HG03439 (cell line): ENCODE results near the gene CFAP251.

Experiments
- ATAC-seq: cut with Tn5 transposase; IDR thresholded peaks from one replicate; pipeline ENCODE4 v1.9.1; 2021; ENCODE audit warnings: mild to moderate bottlenecking, moderate library complexity; ENCODE audit not compliant: unreplicated experiment

Gene CFAP251

DNA sequence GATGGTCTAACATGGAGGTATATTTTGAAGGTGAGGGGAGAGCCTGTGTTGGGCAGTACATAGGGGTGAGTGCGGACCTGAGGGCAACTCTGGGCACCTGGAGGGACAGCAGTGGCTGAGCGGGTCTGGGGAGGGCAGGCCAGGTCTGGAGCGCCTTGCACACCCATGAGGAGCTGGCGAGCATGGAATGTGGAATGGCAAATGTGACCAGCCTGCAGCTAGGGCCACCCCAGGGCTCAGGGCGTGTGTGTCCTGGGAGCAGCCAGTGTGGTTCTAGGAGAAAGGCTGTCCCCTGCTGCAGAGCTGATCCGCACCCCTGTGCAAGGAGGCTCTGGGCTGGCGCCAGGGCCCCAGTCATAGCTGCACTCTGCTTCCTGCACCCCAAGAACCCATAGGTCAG is 127.8 kb downstream of the CFAP251 start:
- ATAC-seq, result no peak

DNA sequence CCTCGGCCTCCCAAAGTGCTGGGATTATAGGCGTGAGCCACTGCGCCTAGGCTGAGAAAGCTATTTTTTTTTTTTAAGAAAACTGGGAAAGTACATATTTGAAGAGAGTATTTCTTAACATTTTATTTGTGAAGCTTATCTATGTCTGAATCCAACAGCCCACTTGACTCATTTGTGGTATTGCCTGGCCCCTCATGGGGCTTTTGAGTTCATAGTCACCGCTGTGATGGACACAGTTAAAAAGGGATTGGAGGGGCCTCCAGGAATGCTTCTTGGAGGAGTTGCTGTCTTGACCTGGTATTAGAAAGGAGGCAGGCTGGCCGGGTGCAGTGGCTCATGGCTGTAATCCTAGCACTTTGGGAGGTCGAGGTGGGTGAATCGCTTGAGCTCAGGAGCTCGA is 129.8 kb downstream of the CFAP251 start:
- no peak for ATAC-seq

DNA sequence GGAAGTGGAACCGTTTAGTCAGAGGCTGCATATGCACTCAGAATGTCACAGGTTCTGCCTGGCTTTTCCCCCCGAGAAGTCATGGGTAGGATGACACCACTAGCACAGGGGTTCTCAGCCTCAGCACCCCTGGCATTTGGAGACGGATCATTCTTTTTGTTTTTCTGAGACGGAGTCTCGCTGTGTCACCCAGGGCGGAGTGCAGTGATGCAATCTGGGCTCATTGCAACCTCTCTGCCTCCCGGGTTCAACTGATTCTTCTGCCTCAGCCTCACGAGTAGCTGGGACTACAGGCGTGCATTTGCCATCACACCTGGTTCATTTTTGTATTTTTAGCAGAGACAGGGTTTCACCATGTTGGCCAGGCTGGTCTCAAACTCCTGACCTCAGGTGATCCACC is 131.4 kb downstream of the CFAP251 start:
- ATAC-seq, result no peak

DNA sequence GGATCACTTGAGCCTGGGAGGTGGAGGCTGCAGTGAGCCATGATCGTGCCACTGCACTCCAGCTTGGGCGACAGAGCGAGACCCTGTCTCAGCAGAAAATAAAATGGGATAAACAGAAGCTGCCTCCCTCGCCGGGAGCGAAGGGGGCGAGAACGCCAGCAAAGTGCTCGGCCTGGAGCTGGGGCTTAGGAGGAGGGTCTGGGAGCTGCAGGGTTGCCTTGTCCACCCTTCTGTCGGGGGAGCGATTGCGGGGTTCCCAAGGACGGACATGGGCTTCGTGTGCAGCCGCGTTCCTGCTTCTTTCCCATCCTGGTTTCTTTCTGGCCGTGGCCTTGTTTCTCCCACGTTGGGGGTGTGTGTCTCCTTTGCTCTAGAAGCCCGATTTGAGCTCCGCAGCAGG is 132.3 kb downstream of the CFAP251 start:
- ATAC-seq, result no peak

DNA sequence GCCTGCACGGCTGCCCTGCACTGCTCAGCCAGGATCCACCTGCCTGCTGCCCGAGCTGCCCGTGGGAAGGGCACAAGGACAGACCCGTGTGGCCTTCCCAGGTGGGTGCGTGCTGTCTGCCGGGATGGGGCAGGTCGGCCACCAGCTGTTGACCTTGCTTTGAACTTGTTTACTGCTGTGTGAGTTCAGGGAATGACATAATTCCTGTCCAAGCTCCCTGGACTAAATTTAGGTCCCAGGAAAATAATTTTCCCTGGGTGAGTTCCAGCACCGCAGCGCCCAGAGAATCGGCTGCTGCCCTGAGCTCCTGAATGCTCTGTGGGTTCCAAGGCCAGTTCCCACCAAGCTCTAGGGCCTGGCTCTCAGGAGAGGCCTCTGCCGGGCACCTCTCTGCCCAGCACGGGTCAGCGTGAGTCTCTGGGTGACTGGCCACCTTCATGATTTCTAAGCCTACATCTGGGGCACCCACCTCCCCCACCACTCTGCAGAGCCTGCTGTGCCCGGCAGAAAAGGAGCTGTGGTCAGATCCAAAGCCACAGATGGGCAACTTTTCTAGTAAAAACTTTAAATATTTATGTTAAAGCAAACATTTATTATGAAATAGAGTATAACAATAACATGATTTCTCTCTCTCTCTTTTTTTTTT is 133.0 kb downstream of the CFAP251 start:
- no peak for ATAC-seq

DNA sequence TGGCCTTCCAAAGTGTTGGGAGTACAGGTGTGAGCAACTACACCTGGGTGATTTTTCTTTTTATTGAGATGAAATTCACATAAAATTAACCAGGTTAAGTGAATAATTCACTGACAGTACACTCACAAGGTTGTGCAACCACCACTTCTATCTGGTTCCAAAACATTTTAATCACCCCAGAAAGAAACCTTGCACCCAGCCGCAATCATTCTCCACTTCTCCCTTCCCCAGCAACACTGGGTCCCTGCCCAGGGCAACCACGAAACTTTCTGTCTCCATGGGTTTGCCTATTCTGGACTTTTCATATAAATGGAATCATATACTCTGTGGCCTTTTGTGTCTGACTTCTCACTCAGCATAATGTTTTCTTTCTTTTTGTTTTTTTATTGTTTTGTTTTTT is 133.9 kb downstream of the CFAP251 start:
- ATAC-seq, result no peak
